Measurements from ENCODE around the gene GALNT15.

Gene GALNT15, protein sequence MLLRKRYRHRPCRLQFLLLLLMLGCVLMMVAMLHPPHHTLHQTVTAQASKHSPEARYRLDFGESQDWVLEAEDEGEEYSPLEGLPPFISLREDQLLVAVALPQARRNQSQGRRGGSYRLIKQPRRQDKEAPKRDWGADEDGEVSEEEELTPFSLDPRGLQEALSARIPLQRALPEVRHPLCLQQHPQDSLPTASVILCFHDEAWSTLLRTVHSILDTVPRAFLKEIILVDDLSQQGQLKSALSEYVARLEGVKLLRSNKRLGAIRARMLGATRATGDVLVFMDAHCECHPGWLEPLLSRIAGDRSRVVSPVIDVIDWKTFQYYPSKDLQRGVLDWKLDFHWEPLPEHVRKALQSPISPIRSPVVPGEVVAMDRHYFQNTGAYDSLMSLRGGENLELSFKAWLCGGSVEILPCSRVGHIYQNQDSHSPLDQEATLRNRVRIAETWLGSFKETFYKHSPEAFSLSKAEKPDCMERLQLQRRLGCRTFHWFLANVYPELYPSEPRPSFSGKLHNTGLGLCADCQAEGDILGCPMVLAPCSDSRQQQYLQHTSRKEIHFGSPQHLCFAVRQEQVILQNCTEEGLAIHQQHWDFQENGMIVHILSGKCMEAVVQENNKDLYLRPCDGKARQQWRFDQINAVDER

DNA sequence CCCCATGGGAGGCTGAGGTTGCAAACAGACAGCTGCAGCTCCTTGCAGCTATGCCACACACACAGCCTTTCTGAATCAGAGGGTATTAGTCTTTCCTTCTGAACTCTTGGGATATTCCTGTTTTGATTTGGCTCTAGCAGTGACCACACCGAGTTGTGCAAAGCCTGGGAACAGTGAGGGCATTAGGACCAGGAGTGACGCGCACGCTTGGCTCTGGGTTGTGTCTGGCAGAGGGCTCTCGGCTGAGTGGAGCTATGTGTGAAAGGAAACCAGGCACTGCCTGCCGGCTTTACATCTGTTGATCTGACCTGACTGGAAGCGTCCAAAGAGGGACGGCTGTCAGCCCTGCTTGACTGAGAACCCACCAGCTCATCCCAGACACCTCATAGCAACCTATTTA is at the start of gene GALNT15:
GALNT15 (plus strand) TSS at position 292 of the 400 bp plus-strand sequence. CDS start 472 bp downstream, outside the sequence.
- DNase-seq: no peak

DNA sequence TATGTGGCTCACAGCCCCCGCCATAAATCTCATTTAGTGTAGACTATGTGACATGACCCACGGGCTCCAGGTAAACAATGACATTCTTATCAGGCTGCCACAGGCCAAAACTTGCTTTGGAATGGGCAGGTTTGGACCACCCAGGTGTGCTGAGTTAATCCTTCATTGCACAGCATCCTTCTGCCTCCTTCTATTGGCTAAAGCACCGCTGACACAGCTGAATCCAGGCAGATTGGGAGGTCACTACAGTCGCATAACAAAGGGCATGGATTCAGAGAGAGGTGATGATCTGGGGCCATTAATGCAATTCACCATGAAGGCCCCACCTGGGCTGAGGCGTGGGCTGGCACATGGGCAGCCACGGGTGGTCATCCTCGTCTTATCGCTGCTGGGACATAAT is 47.8 kb upstream of the GALNT15 start:
- DNase-seq: no peak

DNA sequence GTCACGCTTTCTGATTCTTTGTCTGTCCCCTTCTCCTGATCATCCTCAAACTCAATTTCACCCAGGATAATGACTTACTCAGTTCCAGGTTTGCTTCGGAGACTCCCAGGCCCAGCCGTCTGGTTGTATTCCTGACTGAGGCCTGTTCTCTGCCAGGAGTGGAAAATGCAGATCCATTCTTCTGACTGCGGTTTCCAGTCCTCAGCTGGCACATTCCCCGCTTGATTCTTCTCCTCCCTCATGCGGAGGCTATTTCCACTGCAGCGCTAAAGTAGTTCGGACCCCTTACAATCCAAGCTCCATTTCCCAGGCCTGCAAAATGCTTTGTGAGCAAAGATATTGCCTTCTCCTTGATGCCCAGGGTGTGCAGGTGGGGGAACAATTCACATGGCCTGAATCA is 47.2 kb upstream of the GALNT15 start:
- no peak for DNase-seq

GRCh38 chr3:16130066-16130465 is 44.4 kb upstream of the GALNT15 start:
- DNase-seq: no peak

GRCh38 chr3:16132190-16132589 is 42.3 kb upstream of the GALNT15 start:
- no peak for DNase-seq

- no peak for DNase-seq
Observed at GRCh38 chr3:16132928-16133327, 41.6 kb upstream of the GALNT15 start.

DNA sequence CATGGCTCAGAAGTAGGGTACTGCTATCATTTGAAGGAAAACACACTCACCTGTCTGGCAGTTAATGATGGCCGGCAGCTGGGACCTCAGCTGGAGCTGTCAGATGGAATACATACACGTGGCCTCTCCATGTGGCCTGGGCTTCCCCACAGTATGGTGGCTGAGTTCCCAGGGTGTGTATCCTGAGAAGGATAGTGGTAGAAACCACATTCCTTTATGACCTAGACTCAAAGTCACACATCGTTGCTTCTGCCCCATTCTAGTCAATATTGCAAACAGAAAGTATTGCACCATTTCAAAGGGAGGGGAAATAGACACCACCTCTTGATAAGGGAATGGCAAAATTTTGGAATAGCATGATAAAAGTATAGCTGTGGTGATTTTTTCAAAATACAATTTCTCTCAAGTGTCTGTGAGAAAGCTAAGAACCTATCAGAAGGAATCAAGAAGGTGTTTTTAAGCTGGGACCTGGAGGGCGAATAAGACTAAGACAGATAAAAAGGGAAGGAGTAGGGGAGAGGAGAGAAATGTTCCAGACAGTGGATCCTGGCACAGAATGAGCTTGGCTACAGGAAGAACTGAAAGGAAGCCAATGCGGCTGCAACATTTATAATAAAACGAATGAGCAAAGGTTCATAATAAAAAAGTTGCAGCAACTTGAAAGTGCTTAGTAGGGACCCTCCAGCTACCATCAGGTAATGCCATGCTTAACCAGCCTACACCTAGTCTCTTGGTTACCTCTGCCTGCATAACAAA is 40.1 kb upstream of the GALNT15 start:
- DNase-seq: no peak

- DNase-seq: no peak
Observed at GRCh38 chr3:16136055-16136454, 38.4 kb upstream of the GALNT15 start.

GRCh38 chr3:16137044-16137443 is 37.4 kb upstream of the GALNT15 start:
- DNase-seq: no peak

DNA sequence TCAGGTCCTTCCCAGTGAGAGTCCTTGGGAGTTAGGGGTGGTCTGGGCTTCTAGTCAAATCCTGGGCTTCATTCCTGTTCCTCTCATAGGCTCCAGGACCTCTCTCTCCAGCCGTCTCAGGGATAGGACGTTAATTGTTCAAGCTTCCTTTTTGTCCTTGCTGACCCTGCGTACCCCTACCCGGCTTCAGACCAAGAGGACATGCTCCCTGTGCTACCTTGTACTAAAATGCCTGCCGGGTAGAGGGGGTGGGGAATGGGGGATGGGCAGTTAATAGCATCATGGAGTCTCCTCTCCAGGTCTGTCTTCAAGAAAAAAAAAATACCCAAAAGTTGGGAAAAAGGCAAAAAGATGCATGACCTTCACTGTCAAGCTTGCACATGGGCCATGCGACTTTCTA is 36.5 kb upstream of the GALNT15 start:
- no peak for DNase-seq

GRCh38 chr3:16140116-16140893 is 34.2 kb upstream of the GALNT15 start:
- DNase-seq: no peak

- DNase-seq: no peak
Observed at GRCh38 chr3:16140894-16141285, 33.6 kb upstream of the GALNT15 start.

- no peak for DNase-seq
Observed at GRCh38 chr3:16142350-16143025, 32.0 kb upstream of the GALNT15 start.

DNA sequence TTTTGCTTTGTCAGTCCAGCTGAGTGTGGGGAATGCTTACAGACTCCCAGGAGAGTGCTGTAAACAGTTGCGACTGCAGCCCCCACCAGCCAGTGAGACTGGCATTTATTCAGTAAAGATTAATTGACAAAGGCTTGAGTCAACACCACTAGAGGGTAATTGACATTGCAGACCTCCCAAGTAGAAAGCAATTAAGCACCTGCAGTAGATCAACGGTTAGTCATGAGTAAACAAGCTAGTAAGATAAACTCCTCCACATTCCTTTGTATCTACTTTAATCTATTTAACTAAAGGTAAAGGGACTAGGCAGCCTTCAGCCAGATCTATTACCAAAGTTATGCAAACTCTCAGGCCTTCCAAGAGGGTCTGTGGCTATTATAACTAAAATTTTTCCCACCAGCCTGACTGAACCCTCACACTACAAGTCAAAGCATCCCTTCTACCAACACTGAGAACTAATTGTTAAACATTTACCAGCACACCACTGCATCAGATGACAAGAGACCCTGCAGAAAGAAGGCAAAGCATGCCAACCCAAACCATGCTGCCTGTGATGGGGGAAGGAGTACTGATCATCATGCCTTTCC is 30.5 kb upstream of the GALNT15 start:
- DNase-seq: no peak

DNA sequence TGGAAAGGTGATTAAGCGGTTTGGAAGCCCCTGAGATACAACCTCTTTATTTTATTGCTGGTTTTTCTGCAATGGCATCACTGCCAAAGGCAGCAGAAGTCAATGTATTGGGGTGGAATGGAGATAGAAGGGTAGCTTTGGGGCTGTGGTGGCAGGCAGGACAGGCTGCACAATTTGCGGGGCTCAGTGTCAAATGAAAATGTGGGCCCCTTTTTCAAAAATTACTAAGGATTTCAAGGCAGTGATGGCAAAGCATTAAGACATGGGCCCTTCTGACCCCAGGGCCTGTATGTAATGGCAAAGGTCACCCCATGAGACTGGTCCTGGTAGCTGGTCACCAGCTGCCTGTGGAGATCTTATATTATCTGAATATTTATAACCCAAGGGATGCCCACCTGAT is 29.3 kb upstream of the GALNT15 start:
- DNase-seq: no peak

- DNase-seq: no peak
Observed at GRCh38 chr3:16146015-16146730, 28.3 kb upstream of the GALNT15 start.

DNA sequence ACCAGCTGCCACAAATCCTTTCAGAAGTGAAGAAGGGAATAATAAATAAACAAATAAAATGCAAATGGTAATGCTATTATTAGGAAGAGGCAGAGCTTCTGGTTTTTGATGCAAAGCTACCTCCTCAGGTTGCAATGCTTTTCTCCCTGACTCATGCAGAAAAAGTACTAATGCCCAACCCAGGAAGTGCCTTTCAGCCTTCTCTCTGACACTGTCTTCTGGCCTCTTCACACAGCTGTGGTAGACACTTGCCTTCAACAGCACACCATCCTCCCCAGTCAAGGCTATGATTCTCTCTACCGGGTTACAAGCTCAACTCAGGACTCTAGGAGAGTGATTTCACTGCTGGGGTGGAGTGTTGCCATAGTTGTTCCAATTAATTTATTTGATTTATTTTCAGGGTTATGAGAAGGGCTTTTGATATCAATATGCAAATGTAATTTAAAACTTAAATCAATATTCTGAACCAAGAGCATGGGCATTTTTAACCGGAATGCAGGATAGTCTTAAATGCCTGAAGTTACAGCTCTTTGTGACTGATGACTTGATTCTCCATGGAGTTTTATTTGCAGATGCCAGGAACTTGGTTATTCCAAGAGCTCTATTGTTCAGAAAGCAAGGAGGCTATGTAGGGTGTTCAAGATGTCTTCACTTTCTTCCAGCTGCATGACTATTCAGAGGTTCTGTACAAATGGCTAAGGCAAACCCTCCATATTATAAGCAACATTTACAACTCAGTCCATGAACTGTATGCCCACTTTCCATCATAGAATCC is 27.1 kb upstream of the GALNT15 start:
- DNase-seq: no peak

DNA sequence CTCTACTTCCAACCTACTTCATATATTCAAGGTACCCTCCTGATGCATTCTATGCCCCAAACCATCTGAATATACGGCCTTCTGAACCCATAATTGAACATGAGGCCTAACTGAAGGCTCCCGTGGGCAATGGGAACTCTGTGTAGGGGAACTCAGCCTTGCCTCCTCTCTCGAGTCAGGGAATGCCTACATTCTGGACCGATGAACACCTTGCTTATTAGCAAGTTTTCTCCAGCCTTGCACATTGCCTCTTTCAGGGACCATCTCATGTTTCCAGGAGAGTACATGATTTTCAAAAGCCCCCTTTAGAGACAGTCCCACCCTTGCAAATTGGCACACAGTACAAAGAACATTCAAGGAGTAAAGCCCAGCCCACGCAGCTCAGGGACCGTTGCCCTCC is 26.3 kb upstream of the GALNT15 start:
- no peak for DNase-seq

DNA sequence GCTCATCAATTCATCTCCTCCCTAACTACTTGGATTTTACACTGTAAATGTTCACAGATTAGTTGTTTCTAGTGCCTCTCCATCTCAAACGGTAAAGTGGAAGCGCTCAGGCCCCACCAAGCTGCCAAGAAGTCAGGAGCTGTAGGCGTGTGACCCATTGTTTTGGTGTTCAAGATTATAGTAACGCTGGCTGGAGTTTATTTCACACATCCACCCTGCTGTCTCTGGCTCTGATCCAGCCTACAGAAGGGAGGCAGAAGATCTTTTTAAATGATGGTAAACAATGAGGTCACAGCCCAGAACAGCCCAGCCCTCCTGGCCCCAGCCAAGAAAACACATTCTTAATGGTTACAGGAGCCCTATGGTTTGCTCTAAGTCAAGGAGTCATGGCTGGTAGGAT is 25.7 kb upstream of the GALNT15 start:
- DNase-seq: no peak

GRCh38 chr3:16150285-16150684 is 24.2 kb upstream of the GALNT15 start:
- DNase-seq: no peak

GRCh38 chr3:16151109-16151508 is 23.4 kb upstream of the GALNT15 start:
- no peak for DNase-seq
